K562 (cell line): ENCODE measurements around the gene AP3B1. TPM values are rescaled to one million over a fixed set of nuclear protein-coding genes. Genes with fewer than 3 reads are reported as not detected.

Source experiments
- ATAC-seq: fragments of 200-7000 bp; cut with Tn5 transposase; 3 replicates; pipeline ENCODE4 v1.9.1; 2020; ENCODE audit warnings: moderate library complexity
- BruUV-seq: library from RNA; stranded (reverse); fragments of 400-500 nt; replicated peaks from 2 replicates; lab custom pipeline; 2021; lab: Mats Ljungman, UMichigan
- CTCF ChIA-PET: fragments of 300-600 bp; formaldehyde crosslinking; extraction: SDS; loops from one replicate; lab custom pipeline; 2021; ENCODE audit warnings: low intra/inter-chr PET ratio; lab: Yijun Ruan, JAX
- POLR2A ChIA-PET: fragments of 300-600, 350-650 bp; sonication (Branson Sonifier 250); formaldehyde crosslinking; extraction: SDS; loops from one replicate; lab custom pipeline; 2021; ENCODE audit warnings: antibody characterized with exemption, inconsistent platforms; lab: Yijun Ruan, JAX
- DNase-seq, 4 experiments: peaks; one replicate each; pipeline versions ENCODE4 v3.0.0 to v3.0.0-alpha.2; 2011 to 2018; ENCODE audit warnings: low spot score in 3 of 4, mixed read lengths in 3 of 4; ENCODE audit errors: extremely low read depth in 1 of 4
- FAIRE-seq: peaks from 2 replicates; lab custom pipeline; 2011; peaks lifted over from hg19 to GRCh38; lab: Jason Lieb, UNC
- H2AFZ ChIP-seq: 2 replicates; pipeline ENCODE4 v1.6.0; 2011; ENCODE audit warnings: low read depth, low read length, control low read depth, inconsistent platforms
- H3K27ac ChIP-seq: fragments of 200-600 bp; 3 replicates; pipeline ENCODE4 v1.8.0; 2011; ENCODE audit warnings: low read depth, mild to moderate bottlenecking, control low read depth, inconsistent platforms, low read length, moderate library complexity, mixed read lengths; ENCODE audit errors: extremely low read depth
- H3K27me3 ChIP-seq, 2 experiments: fragments of 300-600 bp in 1 of 2; 2 replicates in 1 of 2; 3 replicates in 1 of 2; pipeline versions ENCODE4 v1.6.0 to v1.8.0; 2011; ENCODE audit warnings: inconsistent platforms in 2 of 2, low read length in 2 of 2, mild to moderate bottlenecking in 1 of 2, mixed read lengths in 1 of 2, moderate library complexity in 1 of 2; ENCODE audit not compliant: control insufficient read depth in 2 of 2, insufficient read depth in 2 of 2
- H3K36me3 ChIP-seq: fragments of 300-600 bp; 3 replicates; pipeline ENCODE4 v1.8.0; 2011; ENCODE audit warnings: mild to moderate bottlenecking, low read length, inconsistent platforms; ENCODE audit not compliant: control insufficient read depth, insufficient read depth
- H3K4me1 ChIP-seq, 2 experiments: fragments of 200-600 bp in 1 of 2; replicated peaks in 1 of 2; 2 replicates in 1 of 2; 3 replicates in 1 of 2; pipeline versions ENCODE4 v1.5.1 to v1.8.0; 2011; ENCODE audit warnings: inconsistent platforms in 2 of 2, low read length in 2 of 2, mild to moderate bottlenecking in 1 of 2, mixed read lengths in 1 of 2, moderate library complexity in 1 of 2; ENCODE audit not compliant: control insufficient read depth in 2 of 2, insufficient read depth in 2 of 2
- H3K4me2 ChIP-seq: 2 replicates; pipeline ENCODE4 v1.6.1; 2011; ENCODE audit warnings: low read length, control low read depth, inconsistent platforms, mixed read lengths; ENCODE audit not compliant: insufficient read depth
- H3K4me3 ChIP-seq: fragments of 200-600 bp; sonication (generic), shearing (Covaris generic); 2 replicates; pipeline ENCODE4 v1.5.1; 2016; ENCODE audit warnings: control low read depth, inconsistent platforms
- H3K79me2 ChIP-seq: fragments of 200-600 bp; 3 replicates; pipeline ENCODE4 v1.8.0; 2011; ENCODE audit warnings: low read length, inconsistent platforms; ENCODE audit not compliant: control insufficient read depth, insufficient read depth
- H3K9ac ChIP-seq, 2 experiments: 2 replicates each; pipeline versions ENCODE4 v1.6.0 to v1.6.1; 2011; ENCODE audit warnings: low read depth in 2 of 2, low read length in 2 of 2, control low read depth in 1 of 2, inconsistent platforms in 1 of 2, mild to moderate bottlenecking in 1 of 2, mixed read lengths in 1 of 2; ENCODE audit not compliant: insufficient read depth in 1 of 2
- H3K9me1 ChIP-seq: one replicate; pipeline ENCODE4 v1.6.0; 2011; ENCODE audit warnings: inconsistent platforms, mild to moderate bottlenecking, low read length, moderate library complexity; ENCODE audit not compliant: control insufficient read depth, insufficient read depth
- H3K9me3 ChIP-seq: replicated peaks from 2 replicates; pipeline ENCODE4 v1.5.1; 2011; ENCODE audit warnings: low read depth, low read length, inconsistent platforms; ENCODE audit not compliant: control insufficient read depth, insufficient read depth
- H4K20me1 ChIP-seq: replicated peaks from 2 replicates; pipeline ENCODE4 v1.6.1; 2011; ENCODE audit warnings: low read length, inconsistent platforms, mixed read lengths; ENCODE audit not compliant: control insufficient read depth, insufficient read depth
- BMI1 ChIP-seq: fragments of 150-350 bp; IDR thresholded peaks from 2 replicates; pipeline ENCODE4 v1.6.1; 2014; ENCODE audit warnings: low read length
- ERF ChIP-seq: fragments of 450-650 bp; formaldehyde crosslinking; IDR thresholded peaks from 2 replicates; pipeline ENCODE4 v1.4.0; 2020; ENCODE audit warnings: mild to moderate bottlenecking, mixed read lengths
- HMGN3 ChIP-seq: IDR thresholded peaks from 2 replicates; pipeline ENCODE4 v1.6.1; 2011; ENCODE audit warnings: borderline replicate concordance, low read depth, mild to moderate bottlenecking, mixed read lengths, low read length; ENCODE audit not compliant: insufficient read length; ENCODE audit errors: extremely low read depth
- KLF13 ChIP-seq: fragments of 450-650 bp; IDR thresholded peaks from 2 replicates; pipeline ENCODE4 v1.6.1; 2016; ENCODE audit warnings: missing genetic modification characterization, low read depth, mild to moderate bottlenecking, missing compliant biosample characterization, moderate library complexity, borderline replicate concordance
- NFIC ChIP-seq: fragments of 450-650 bp; IDR thresholded peaks from 2 replicates; pipeline ENCODE4 v1.6.1; 2017; ENCODE audit warnings: mild to moderate bottlenecking, inconsistent platforms
- RBM34 ChIP-seq: fragments of 200-400 bp; formaldehyde crosslinking; IDR thresholded peaks from 2 replicates; pipeline ENCODE4 v1.6.1; 2018; ENCODE audit warnings: low read length, borderline replicate concordance; ENCODE audit not compliant: insufficient read depth
- ZNF507 ChIP-seq: conservative IDR thresholded peaks from 2 replicates; pipeline ENCODE4 v1.6.1; 2017; ENCODE audit warnings: missing genetic modification characterization, missing compliant biosample characterization
- WGBS: fragments of 100-300 bp; shearing (Covaris generic); methylation state at CpG from one replicate; pipeline ENCODE4 v1.1.6; 2016; ENCODE audit warnings: low coverage, mixed read lengths; ENCODE audit not compliant: insufficient coverage; ENCODE audit errors: missing lambda C conversion rate; 5-methylcytosine and 5-hydroxymethylcytosine counted together
- in situ Hi-C: fragments of 300-500 bp; cut with MboI; formaldehyde crosslinking; loops from 4 replicates; pipeline ENCODE4 v1.15.0; 2018; ENCODE audit warnings: inconsistent platforms, mixed read lengths
- intact Hi-C: fragments of 100-400 bp; cut with micrococcal nuclease; formaldehyde crosslinking; loops from 2 replicates; pipeline ENCODE4 v1.14.2; 2022
- polyA plus RNA-seq, 8 experiments: library from polyadenylated mRNA; depleted of rRNA in 4 of 8; stranded (reverse) in 5 of 8; unstranded in 3 of 8; fragments of >200 nt; fragmentation: Nextera tagmentation in 2 of 8; fragmentation: Illumina TruSeq in 1 of 8; extraction: Ambion mirVana in 2 of 8; extraction: Trizol in 1 of 8; gene quantifications; 2 replicates each; pipeline versions ENCODE4 v1.2.1 to v1.2.3, GENCODE V29; 2011 to 2014; ENCODE audit warnings: inconsistent platforms in 1 of 8, missing spikeins in 1 of 8
- total RNA-seq, 7 experiments: library from RNA; depleted of rRNA in 6 of 7; stranded (reverse); fragments of >200 nt in 6 of 7; fragmentation: Illumina TruSeq in 2 of 7; extraction: Trizol in 2 of 7; gene quantifications; 2 replicates each; pipeline versions ENCODE4 v1.2.1 to v1.2.3, GENCODE V29; 2011 to 2021; ENCODE audit warnings: low replicate concordance in 1 of 7
- TF ChIP-seq, protein P1 (sequence below): sonication (generic); formaldehyde crosslinking; IDR thresholded peaks from 2 replicates; pipeline ENCODE4 v1.8.0; 2022; ENCODE audit warnings: missing genetic modification reagents, mild to moderate bottlenecking, borderline replicate concordance
- TF ChIP-seq, protein P2 (sequence below), 3 experiments: IDR thresholded peaks in 2 of 3; conservative IDR thresholded peaks in 1 of 3; 2 replicates each; pipeline ENCODE4 v1.5.1; 2011 to 2012; ENCODE audit warnings: low read length in 3 of 3, mild to moderate bottlenecking in 3 of 3, control low read depth in 2 of 3, improper control_type of control experiment in 1 of 3, inconsistent platforms in 1 of 3, low read depth in 1 of 3, mixed read lengths in 1 of 3, moderate library complexity in 1 of 3; ENCODE audit not compliant: insufficient read depth in 2 of 3

AP3B1 gene
- total and polyA plus RNA-seq, 9 of the 15 experiments (the other 6 are each of a cell fraction or from before 2014, with no cell fraction given), result 21.1 to 61.8 (median 42.2) TPM

DNA sequence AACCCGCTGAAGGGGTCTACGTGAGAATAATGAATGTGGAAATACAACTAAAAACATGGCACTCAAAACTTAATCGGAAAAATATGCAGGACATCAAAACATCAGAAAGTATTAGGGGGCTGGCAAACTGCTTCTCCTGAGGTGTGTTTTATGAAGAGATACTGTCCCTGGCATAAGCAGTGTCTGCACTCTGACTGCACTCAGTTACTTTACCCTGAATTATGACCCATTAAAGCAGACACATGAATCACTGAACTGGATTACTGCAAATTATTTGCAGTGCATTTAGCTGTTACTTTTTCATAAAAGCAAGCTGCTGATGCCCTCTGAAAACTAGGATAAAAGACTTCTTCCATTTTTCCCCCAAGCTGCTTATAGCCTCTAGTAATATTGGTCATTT is 164.9 kb downstream of the AP3B1 start:
- ChIA-PET CTCF (no interaction called here), POLR2A (no interaction called here)
- H3K79me2 ChIP-seq, result no peaks in the 10 kb centered on the region
- peaks cover 11% of the 10 kb centered on the region; the same call in 1 of the 3 replicates for H3K36me3 ChIP-seq
- H2AFZ ChIP-seq, result no peak overlapping the region
- FAIRE-seq (no peak), ATAC-seq (no peak), DNase-seq (no peak)
- no peaks in the 10 kb centered on the region for H3K9me1 ChIP-seq
- BruUV-seq, result no TSS peak
- H3K9ac ChIP-seq, result no peak overlapping the region
- no peaks in the 10 kb centered on the region for H3K4me1 ChIP-seq
- no peaks in the 10 kb centered on the region for H3K27me3 ChIP-seq
- H3K9me3 ChIP-seq, result no peaks in the 10 kb centered on the region
- TF ChIP-seq NFIC (no peak), RBM34 (no peak), ERF (CRISPR knock-in tag) (no peak), HMGN3 (no peak), BMI1 (no peak), KLF13 (no peak)
- H3K4me2 ChIP-seq, result no peak overlapping the region
- no peak overlapping the region for H3K27ac ChIP-seq
- WGBS, result 93% methylated on average over 3 of the region's 3 CpGs
- intact Hi-C loops, result no loop called here
- in situ Hi-C loops, result no loop called here
- H4K20me1 ChIP-seq, result no peaks in the 10 kb centered on the region
- H3K4me3 ChIP-seq, result no peak overlapping the region

DNA sequence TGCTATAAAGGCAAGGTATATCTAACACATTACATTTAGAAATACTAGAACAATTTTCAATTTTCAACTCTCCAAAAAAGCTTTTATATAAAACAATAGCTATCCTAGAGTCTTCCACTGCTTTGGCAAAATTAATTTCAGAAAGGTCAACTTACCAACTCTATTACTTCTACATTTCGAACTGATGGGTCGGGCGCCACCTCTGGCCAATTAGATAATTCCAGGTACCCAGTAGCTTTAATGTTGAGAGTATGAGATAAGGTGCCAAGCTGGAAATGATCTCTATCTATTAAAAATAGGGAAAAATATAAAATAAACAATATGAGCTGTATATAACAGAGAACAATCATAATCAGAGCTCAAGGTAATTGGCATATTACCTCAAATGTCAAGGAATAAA is 166.6 kb downstream of the AP3B1 start:
- in situ Hi-C loops, result no loop called here
- no peaks in the 10 kb centered on the region for H3K27me3 ChIP-seq
- no peaks in the 10 kb centered on the region for H3K9me3 ChIP-seq
- H3K4me3 ChIP-seq, result no peak overlapping the region
- no peak overlapping the region for H3K27ac ChIP-seq
- H3K9me1 ChIP-seq, result no peaks in the 10 kb centered on the region
- H3K4me1 ChIP-seq, result no peaks in the 10 kb centered on the region
- 85% methylated on average over 3 of the region's 3 CpGs for WGBS
- intact Hi-C loops, result no loop called here
- H2AFZ ChIP-seq, result no peak overlapping the region
- H3K4me2 ChIP-seq, result no peak overlapping the region
- H4K20me1 ChIP-seq, result no peaks in the 10 kb centered on the region
- H3K9ac ChIP-seq, result no peak overlapping the region
- ATAC-seq, result no peak
- FAIRE-seq, result no peak
- H3K36me3 ChIP-seq, result peaks cover 7% of the 10 kb centered on the region; the same call in 1 of the 3 replicates
- BruUV-seq, result no TSS peak
- TF ChIP-seq, protein P1, sequence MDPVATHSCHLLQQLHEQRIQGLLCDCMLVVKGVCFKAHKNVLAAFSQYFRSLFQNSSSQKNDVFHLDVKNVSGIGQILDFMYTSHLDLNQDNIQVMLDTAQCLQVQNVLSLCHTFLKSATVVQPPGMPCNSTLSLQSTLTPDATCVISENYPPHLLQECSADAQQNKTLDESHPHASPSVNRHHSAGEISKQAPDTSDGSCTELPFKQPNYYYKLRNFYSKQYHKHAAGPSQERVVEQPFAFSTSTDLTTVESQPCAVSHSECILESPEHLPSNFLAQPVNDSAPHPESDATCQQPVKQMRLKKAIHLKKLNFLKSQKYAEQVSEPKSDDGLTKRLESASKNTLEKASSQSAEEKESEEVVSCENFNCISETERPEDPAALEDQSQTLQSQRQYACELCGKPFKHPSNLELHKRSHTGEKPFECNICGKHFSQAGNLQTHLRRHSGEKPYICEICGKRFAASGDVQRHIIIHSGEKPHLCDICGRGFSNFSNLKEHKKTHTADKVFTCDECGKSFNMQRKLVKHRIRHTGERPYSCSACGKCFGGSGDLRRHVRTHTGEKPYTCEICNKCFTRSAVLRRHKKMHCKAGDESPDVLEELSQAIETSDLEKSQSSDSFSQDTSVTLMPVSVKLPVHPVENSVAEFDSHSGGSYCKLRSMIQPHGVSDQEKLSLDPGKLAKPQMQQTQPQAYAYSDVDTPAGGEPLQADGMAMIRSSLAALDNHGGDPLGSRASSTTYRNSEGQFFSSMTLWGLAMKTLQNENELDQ, result no peak
- TF ChIP-seq, protein P2, sequence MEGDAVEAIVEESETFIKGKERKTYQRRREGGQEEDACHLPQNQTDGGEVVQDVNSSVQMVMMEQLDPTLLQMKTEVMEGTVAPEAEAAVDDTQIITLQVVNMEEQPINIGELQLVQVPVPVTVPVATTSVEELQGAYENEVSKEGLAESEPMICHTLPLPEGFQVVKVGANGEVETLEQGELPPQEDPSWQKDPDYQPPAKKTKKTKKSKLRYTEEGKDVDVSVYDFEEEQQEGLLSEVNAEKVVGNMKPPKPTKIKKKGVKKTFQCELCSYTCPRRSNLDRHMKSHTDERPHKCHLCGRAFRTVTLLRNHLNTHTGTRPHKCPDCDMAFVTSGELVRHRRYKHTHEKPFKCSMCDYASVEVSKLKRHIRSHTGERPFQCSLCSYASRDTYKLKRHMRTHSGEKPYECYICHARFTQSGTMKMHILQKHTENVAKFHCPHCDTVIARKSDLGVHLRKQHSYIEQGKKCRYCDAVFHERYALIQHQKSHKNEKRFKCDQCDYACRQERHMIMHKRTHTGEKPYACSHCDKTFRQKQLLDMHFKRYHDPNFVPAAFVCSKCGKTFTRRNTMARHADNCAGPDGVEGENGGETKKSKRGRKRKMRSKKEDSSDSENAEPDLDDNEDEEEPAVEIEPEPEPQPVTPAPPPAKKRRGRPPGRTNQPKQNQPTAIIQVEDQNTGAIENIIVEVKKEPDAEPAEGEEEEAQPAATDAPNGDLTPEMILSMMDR (IDR thresholded peaks at IDR 0.05 in 2 of 3, conservative IDR thresholded peaks at IDR 0.05 in 1 of 3; ENCODE audit: insufficient read depth in 2 of 3, low read depth in 1 of 3, low read length in 3 of 3), result peak in 2 of 3 experiments; percentile 37 to 40; a peak in 2 of 6 replicates
- no peak for TF ChIP-seq ZNF507 (tag)
- ChIA-PET CTCF (no interaction called here), POLR2A (interaction anchor here (0.7 kb wide), 1 partner anchor 10 kb away, joined by 3 read pairs; no protein-coding TSS in a partner anchor)
- DNase-seq, result peak; percentile 5 to 22 (median 16)
- no peaks in the 10 kb centered on the region for H3K79me2 ChIP-seq
